Measurements from ENCODE around the gene CHST8. TPM values are rescaled to one million over a fixed set of nuclear protein-coding genes. Genes with fewer than 3 reads are reported as not detected.

CHST8 gene
- total and polyA plus RNA-seq, 4 donors, result 0.05 to 0.07 TPM; not detected in 2

GRCh38 chr19:33580026-33580644 lies 41.6 kb upstream of the CHST8 start:
- Histone ChIP-seq H3K27ac (ENCODE audit: low read depth in 1 of 2, low read length in 2 of 2) (no peak overlapping the region), H3K9ac (ENCODE audit: low read depth in 1 of 2, low read length in 2 of 2) (no peak overlapping the region), H3K36me3 (ENCODE audit: control insufficient read depth in 4 of 4, insufficient read depth in 3 of 4, low read depth in 1 of 4, low read length in 3 of 4) (no peaks in the 10 kb centered on the region), H3K27me3 (ENCODE audit: control insufficient read depth in 4 of 4, insufficient read depth in 4 of 4, low read length in 3 of 4) (no peaks in the 10 kb centered on the region), H3K4me3 (ENCODE audit: low read depth in 1 of 3, low read length in 3 of 3) (no peak overlapping the region), H3K9me3 (ENCODE audit: control insufficient read depth in 4 of 4, low read length in 3 of 4) (no peaks in the 10 kb centered on the region), H3K4me1 (ENCODE audit: control insufficient read depth in 4 of 4, insufficient read depth in 4 of 4, low read length in 3 of 4) (peaks cover 0 to 6% (median 2%) of the 10 kb centered on the region in 4 donors)
- 34% methylated on average over 10 of the region's 10 CpGs for WGBS
- no peak for DNase-seq (ENCODE audit: low spot score)
- TF ChIP-seq REST (IDR thresholded peaks at IDR 0.05) (no peak), HNF4A (conservative IDR thresholded peaks at IDR 0.05) (no peak), SP1 (IDR thresholded peaks at IDR 0.05) (no peak), FOXA2 (IDR thresholded peaks at IDR 0.05) (peak; percentile 89), MAX (IDR thresholded peaks at IDR 0.05) (no peak), YY1 (IDR thresholded peaks at IDR 0.05) (peak; percentile 43), TAF1 (conservative IDR thresholded peaks at IDR 0.05) (no peak), RXRA (IDR thresholded peaks at IDR 0.05) (peak in 1 of 2 donors; percentile 22), RAD21 (IDR thresholded peaks at IDR 0.05) (peak in 1 of 2 donors; percentile 26), FOXA1 (IDR thresholded peaks at IDR 0.05) (no peak)

- Histone ChIP-seq H3K27me3 (ENCODE audit: control insufficient read depth in 4 of 4, insufficient read depth in 4 of 4, low read length in 3 of 4) (no peaks in the 10 kb centered on the region), H3K9ac (ENCODE audit: low read depth in 1 of 2, low read length in 2 of 2) (no peak overlapping the region), H3K9me3 (ENCODE audit: control insufficient read depth in 4 of 4, low read length in 3 of 4) (no peaks in the 10 kb centered on the region), H3K27ac (ENCODE audit: low read depth in 1 of 2, low read length in 2 of 2) (no peak overlapping the region), H3K36me3 (ENCODE audit: control insufficient read depth in 4 of 4, insufficient read depth in 3 of 4, low read depth in 1 of 4, low read length in 3 of 4) (no peaks in the 10 kb centered on the region), H3K4me3 (ENCODE audit: low read depth in 1 of 3, low read length in 3 of 3) (no peak overlapping the region), H3K4me1 (ENCODE audit: control insufficient read depth in 4 of 4, insufficient read depth in 4 of 4, low read length in 3 of 4) (peaks cover 0 to 6% (median 2%) of the 10 kb centered on the region in 4 donors)
- no peak for TF ChIP-seq ATF3 (IDR thresholded peaks at IDR 0.05)
- TF ChIP-seq ZBTB33 (IDR thresholded peaks at IDR 0.05), result no peak
- TF ChIP-seq EGR1 (IDR thresholded peaks at IDR 0.05; ENCODE audit: low read depth in 2 of 2), result no peak
- TF ChIP-seq SP1 (IDR thresholded peaks at IDR 0.05), result no peak
- no peak for TF ChIP-seq HNF4A (conservative IDR thresholded peaks at IDR 0.05)
- WGBS, result 56% methylated on average over 8 of the region's 8 CpGs
- no peak for DNase-seq (ENCODE audit: low spot score)
Observed at GRCh38 chr19:33580645-33581037, 41.1 kb upstream of the CHST8 start.
